Measurements from ENCODE around the gene TBC1D9B.
A peak's percentile ranks its signal among the peaks of the same experiment; 100 is the strongest.

The TBC1D9B gene

DNA sequence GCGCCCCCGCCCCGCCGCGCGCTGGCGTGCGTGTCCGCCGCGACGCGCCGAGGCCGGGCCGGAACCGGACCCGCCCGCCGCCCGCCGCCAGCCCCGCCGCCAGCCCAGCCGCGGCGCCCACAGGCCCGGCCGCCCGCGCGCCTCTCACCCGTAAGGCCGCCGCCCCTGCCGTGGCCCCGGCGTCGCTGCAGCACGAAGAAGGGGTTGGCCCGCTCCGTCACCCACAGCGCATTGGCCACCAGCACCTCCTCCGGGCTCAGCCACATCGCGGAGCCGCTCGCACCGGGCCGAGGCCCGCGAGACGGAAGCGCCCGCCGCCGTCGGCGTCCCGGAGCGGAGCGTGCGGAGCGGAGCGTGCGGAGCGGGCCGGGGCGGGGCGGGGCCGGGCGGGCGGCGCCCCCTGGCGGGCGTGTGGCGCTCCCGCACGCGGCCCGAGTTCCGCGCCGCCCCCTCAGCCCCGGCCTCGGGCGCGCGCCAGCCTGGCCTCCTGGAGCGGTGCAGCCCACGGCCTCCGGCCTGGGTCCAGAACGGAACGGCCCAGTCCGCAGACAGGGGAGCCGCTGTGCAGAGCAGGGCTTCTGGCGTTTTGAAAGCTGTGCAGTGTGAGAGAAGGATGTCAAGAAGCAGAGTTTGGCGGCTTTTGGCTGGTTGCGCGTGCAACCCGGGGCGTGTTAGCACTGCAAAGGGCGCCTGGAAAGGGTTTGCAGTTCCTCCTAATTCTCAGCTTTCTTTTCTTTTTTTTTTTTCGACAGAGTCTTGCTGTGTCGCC, at the start of gene TBC1D9B:
Gene TBC1D9B, minus strand, starts transcription at position 342 of the 769 bp plus-strand sequence. Its CDS starts 76 bp downstream, at position 266.
- peak; percentile 48 to 51 for DNase-seq (ENCODE audit: low read depth in 2 of 2)

DNA sequence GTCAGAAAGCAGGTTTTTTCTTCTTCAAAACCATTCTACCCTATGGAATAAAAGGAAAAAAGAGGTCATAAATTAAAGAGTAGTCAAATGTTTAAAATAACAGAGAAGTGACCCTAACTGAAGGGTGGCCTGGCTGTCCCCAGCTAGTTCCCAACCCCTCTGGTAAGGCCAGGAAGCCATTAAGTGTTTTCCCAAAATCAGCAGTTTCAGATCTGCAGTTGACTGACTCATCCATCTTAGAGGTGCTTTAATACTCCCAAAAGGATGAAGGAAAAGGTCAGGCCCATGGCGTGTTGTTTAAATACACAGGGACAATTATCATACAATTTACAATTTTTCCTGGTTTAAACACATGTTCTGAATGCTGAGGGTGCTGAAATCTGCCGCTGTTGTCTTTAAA, 47.9 kb upstream of the TBC1D9B start:
- no peak for DNase-seq (ENCODE audit: low read depth in 2 of 2)

DNA sequence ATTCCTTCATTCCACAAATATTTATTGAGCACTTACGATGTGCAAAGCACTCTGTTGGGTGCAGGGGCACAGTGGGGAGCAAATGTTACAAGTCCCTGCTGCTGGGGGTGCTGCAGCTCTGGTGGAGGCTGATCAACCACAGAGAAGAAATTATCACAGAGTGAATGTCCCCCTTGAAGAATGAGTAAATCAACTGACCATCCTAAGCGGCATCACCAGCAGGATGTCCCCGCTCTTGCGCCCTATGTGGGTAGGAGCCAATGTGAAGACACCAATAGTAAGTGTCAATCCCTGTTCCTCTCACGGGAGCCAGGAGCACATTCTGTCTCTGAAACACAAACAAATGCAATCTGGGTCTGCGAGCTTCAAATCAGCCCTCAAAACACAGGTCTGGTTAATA, 47.4 kb upstream of the TBC1D9B start:
- no peak for DNase-seq (ENCODE audit: low read depth in 2 of 2)

DNA sequence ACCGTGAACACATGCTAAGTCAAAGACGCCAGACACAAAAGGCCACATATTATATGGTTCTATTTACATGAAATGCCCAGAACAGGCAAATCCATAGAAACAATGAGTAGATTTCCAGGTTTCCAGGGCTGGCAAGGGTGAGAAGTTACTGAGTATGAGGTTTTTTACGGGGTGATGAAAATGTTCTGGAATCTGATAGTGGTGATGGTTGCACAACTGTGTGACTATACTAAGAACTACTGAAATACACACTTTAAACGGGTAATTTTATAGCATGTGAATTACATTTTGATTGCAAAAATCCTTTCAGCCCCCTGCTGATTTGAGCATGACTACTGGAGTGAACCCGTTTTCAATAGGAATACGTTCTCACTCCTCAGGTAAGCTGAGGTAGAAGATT, 46.7 kb upstream of the TBC1D9B start:
- DNase-seq (ENCODE audit: low read depth in 2 of 2) = no peak

DNA sequence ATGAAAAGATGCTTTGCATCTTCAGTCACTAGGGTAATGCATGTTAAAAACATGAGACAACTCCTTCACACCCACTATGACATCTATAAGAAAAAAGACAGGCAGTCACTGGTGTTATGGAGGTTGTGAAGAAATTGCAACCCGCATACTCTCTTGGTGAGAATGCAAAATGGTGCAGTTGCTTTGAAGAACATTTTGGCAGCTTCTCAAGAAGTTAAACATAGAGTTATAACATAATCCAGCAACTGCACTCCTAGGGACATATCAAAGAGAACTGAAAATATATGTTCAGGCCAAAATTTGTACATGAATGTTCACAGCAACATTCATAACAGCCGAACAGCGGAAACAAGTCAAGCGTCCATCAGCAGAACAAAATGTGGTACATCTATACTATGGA, 46.3 kb upstream of the TBC1D9B start:
- DNase-seq (ENCODE audit: low read depth in 2 of 2) = no peak

DNA sequence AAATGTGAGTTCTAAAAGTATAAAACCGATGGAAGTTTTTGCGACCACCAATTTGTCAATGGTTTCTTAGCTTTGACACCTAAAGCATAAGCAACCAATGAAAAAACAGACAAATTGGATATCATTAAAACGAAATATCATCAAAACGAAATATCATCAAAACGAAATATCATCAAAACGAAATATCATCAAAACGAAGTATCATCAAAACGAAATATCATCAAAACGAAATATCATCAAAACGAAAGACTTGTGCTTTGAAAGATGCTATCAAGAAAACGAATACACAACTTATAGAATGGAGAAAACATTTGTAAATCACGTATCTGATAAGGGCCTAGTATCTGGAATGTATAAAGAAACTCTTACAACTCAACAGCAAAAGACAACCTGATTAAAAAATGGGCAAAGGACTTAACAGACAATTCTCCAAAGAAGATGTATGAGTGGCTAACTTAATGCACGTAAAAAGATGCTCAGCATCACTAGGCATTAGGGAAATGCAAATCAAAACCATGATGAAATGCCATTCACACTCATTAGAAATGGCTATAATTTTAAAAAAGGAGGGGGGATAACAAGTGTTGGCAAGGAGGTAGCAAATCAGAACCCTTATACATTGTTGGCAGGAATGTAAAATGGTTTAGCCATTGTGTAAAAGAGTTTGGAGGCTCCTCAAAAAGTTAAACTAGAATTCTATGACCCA, 29.4 kb upstream of the TBC1D9B start:
- no peak for DNase-seq (ENCODE audit: low read depth in 2 of 2)

DNA sequence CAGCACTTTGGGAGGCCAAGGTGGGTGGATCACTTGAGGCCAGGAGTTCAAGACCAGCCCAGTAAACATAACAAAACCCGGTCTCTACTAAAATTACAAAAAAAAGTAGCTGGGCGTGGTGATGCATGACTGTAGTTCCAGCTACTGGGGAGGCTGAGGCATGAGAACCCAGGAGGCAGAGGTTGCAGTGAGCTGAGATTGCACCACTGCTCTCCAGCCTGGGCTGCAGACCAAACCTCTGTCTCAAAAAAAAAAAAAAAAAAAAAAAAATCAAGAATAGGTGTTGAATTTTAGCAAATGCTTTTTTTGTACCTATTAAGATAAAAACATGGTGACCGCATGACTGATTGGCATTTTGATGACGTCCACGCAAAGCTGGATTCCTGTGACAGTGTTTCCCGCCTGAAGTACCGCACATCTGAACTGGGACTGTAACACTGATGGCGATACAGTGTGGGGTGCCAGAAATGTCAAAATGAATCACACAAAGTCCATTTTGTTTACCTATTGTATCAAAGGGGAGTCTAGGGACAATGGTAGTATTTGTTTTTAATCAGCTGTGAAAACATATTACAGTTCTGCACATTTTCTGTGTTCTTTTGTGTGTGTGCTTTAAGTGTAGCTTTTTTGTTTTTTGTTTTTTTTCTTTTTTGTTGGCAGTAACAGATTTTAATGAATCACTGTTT, 23.2 kb upstream of the TBC1D9B start:
- DNase-seq (ENCODE audit: low read depth in 2 of 2) = no peak

DNA sequence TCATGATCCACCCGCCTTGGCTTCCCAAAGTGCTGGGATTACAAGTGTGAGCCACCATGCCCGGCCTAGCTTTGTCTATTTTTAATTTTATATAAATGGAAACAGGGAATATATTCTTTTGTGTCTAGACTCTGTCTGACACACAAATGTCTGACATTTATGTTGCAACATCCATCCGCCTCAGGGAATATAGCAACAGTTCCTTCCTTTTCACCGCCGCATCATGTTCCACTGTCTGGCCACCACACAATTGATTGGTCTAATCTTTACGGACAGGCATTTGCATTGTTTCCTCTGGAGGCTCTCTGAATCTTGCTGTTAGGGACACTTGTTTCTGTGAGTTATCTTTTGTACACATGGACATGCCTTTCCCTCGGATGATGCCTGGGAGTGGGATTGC, 20.1 kb upstream of the TBC1D9B start:
- no peak for DNase-seq (ENCODE audit: low read depth in 2 of 2)

DNA sequence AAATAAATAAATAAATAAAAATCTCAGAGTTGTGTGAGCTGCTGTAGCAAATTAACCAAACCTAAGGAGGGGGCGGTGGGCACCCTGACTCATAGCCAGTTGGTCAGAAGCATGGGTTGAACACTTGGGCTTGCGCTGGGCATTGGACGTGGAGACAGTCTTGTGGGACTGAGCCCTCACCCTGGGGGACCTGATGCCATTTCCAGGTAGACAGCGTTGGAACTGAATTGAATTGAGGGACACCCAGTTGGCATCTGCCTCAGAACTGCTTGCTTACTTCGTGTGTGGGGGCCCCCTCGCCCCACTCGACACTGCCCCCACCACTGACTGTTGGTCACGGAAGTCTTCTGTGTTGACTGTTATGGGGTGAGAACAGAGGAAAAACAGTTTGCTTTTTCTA, 19.0 kb upstream of the TBC1D9B start:
- no peak for DNase-seq (ENCODE audit: low read depth in 2 of 2)

DNA sequence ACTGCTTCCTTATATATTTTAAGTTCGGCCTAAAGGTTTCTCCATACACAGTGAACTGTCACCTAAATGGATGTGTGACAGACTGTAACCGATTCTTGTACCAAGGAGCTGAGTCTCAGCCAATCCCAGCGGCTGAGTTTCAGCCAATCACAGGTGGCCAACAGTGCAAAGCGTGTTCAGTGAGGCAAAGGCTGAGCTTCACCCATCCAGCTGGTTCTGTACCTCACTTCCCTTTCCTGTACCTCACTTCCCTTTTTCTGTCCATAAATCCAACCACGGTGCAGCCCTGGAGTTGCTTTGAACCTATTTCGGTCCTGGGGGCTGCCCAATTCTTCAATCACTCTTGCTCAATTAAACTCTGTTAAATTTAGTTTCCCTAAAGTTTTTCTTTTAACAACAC, 15.7 kb upstream of the TBC1D9B start:
- no peak for DNase-seq (ENCODE audit: low read depth in 2 of 2)

DNA sequence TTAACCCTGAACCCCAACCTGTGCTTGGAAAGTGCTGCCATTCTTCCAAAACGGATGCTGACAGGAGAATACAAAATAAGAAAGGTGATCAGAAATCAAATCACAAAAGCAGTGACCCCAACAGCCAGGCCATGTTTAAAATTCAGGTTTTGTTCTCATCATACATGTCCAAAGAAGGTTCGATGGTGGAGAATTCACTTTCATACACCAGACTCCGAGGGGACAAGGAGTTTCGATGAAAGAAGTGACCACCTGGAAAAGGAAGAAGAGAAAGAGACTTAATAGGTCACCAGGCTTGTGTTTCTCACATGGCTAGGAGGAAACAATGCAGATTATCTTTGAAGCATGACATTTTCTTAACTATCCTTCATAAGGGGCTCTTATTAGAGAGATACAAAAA, 12.5 kb upstream of the TBC1D9B start:
- no peak for DNase-seq (ENCODE audit: low read depth in 2 of 2)

DNA sequence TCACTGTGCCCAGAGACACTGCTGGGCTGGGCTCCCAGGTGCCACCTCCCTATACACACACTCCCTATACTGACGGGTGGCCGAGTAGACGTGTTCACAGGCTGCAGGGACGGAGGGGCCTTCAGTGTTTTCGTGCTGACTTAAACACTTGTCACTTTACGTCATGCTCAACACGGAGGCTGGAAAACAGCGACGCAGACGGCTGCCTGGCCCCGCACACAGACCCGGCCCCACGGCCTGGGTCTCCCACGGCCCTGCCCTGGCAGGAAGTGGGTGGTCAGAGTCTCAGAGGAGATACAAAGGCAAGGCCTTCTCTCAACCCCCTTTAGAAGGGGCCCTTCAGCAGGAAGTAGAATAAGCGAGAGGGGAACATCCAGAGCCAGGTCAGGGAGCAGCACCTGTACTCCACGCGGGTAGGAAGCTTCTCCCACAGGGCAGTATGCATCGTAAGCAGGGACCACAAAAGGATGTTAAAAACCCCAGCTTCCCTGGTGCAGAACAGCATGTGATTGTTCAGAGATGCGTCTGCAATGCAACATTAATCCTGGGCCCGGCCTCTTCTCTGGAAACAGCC, 11.9 kb upstream of the TBC1D9B start:
- DNase-seq (ENCODE audit: low read depth in 2 of 2) = no peak

DNA sequence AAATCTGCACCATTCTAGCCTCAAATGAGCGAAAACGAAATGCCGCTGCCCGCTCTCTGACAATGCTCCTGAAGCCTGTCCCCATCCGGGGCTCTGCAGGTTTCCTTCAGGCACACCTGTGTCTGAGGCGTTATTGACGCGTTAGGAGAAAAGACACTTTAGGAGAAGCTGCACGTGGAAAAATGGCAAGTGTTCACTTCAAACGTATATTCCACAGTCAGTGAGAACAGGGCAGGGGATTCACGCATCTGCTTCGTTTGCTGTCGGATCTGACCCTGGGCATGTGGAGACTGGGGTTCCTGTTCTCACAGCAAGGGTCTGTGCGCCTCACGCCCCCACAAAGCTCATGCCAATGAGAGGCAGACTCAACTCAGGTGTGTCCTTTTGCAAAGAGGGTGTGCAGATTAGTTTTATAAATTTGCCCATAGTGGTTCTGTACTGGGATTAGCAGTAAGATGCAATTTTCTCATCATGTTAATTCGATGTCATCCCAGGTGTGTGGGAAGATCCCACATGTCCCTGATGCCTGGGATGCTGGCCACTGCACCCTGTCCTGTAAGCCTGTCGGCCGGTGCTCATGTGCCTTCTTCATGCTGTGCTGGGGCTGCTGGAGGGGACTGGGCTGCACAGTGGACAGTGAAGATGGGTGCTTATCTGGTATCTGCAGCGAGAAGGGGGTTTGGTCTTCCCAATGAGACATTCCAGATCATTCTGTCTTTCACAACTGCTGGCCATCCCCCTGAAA, 11.2 kb upstream of the TBC1D9B start:
- no peak for DNase-seq (ENCODE audit: low read depth in 2 of 2)

DNA sequence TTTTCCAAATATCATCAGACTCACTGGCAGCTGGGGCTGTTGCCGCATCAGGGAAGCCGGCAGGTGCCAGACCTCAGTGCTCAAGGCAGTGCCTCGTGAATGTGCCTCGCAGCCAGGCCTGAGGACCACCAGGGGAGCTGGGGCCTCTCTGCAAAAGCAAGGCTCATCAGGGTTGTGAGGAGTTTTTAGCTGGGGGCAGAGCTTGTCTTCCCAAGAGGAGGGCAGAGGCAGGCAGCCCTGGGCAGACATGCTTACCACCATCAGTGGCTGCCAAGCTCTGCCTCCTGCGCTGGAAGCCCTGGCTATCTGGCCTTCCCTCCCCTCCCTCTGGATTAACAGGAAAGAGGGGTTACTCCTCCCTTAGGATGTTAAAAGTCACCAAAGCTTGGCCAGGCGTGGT, 8.8 kb upstream of the TBC1D9B start:
- DNase-seq (ENCODE audit: low read depth in 2 of 2) = no peak

DNA sequence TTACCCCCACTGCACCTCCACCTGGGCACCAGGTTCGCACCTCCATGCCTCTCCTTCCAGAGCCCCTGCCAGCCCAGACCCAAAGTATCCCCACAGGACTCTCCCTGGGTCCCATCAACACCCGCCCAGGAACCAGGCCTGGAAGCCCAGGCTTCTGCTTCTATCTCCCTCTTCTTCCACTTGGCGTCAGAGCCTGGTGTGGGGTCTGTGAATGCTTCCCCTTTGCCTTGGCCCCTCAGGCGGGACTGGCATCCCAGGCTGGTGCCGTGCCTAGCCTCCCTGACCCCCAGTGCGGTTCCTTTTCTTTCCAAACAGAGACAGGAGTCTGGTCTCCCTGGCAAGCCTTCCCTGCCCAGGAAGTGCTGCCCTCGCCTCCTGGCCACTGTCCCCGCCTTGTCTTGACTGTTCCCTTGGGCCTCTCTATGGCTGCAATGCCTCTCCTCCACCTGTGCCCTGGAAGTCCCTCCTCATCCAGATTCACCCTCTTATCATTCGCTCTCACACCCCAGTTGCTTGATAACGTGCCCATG, 7.8 kb upstream of the TBC1D9B start:
- no peak for DNase-seq (ENCODE audit: low read depth in 2 of 2)

DNA sequence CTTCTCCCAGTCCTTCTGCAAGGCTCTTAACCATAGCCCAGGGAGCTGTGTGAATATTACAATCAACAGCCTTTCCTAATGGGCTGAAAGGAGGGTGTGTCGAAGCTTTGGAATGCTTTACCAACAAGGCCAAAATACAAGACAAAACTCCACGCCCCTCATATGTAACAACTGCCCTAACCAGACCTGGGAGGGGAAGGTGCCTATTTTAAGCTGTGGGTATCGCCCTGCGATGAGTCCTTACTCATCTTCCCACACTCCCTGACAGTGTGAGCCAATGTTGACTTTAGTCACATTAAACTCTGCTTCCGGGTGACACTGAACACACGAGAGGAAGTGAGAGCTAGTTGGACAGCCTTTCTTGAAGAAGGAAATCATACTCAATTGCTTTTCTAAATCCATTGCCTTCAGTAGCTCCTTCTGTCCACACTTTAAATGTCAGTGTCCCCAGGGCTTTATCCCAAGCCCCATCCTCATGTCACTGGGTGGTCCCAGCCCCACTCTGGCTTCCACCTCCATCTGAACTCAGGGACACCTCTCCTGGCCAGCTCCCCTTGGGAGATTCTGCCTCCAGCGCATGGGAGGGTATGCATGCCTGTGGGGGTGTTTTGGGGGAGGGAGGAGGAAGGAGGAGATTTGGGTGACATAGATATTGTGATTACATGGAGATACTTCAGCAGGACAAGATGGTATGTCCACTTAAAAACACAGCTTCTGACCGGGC, 6.5 kb upstream of the TBC1D9B start:
- DNase-seq (ENCODE audit: low read depth in 2 of 2) = no peak

DNA sequence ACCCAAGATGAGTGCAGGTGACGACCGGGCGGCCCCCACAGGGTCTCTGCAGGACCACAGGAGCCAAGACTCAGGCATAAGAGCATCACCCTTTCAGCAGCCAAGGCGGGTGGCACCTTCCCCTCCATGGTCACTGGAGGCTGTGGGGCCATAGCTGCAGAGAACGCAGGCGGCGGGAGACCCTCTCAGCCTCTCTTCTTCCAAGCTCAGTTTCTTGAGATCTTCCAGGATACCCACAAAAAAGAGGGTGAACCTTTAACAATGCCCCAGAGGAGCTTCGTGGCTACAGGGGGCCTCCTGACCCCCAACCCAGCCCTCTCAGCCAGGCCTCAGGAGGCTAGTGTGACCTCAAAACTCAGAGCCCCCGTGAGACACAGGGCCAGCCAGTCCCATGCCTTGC, 5.8 kb upstream of the TBC1D9B start:
- no peak for DNase-seq (ENCODE audit: low read depth in 2 of 2)

DNA sequence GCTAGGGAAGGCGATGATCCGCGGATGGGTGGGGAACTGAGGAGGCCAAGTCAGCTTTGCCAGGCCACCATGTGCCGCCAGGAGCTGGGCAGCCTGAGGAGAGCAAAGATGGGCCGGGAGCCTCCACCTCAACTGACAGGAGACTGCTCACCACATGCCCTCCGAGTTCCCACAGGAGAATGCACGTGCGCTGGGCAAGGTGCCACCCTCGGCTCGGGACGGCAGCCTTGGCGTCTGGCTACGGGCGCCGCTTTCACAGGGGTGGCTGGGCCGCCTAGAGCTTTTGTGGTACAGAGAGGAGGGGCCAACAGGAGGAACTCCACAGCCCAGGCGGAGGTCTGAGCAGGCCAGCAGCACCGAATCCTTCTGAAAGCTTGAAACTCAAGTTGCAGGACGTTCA, 5.3 kb upstream of the TBC1D9B start:
- DNase-seq (ENCODE audit: low read depth in 2 of 2) = no peak

DNA sequence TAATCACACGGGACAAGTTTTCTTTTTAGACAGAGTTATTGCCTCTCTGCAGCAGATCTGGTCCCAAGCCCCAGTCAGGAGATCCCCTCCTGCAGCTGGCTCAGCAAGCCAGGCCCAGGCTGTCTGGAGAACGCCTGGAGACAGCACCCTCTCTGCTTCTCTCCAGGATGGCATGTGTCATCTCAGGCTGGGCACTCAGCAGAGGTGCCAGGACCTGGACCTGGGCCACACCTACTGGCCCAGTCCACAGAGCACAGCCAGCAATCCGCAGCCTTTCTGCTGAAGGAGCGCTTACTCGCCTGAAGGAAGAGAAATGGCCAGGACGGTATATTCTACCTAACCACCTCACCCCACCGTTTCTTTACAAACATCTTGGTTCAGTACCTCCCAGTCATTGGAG, 4.7 kb upstream of the TBC1D9B start:
- no peak for DNase-seq (ENCODE audit: low read depth in 2 of 2)

DNA sequence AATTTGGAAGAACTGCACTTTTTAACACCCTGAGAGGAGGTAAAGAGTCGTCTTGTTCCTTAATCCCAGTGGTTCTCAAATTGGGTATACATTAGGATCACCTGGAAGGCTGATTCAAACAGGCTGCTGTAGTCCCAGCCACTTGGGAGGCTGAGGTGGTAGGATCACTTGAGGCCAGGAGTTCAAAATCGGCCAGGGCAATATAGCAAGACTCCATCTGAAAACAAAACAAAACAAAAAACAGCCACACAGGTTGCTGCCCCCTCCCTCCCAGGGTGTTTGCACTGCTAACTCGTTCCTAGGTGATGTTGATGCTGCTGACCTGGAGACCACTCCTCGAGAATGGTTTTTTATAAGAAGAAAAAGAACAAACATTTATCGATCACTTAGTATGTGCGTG, 1.5 kb upstream of the TBC1D9B start:
- no peak for DNase-seq (ENCODE audit: low read depth in 2 of 2)

DNA sequence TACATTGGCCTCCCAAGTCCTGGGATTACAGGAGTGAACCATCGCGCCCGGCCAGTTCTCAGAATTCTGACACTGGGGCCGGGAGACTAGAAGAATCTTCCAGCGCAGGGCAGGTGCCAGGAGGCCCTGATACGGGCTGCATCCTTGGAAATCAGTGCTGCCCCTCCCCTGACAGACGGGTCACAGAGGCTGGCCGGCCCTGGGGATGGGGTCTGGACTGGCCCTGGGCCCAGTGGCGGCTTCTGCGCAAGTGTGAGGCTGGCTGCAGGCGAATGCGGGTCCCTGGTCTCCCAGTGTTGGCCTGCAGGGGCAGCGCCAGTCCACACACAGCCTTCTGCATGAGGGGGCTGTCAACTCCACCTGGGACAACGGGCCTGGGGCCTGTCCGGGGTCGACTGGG, 831 bp upstream of the TBC1D9B start:
- DNase-seq (ENCODE audit: low read depth in 2 of 2) = no peak
